ENCODE data around the gene YTHDF2.
A peak's percentile ranks its signal among the peaks of the same experiment; 100 is the strongest.
"Not testable (repeated sequence)": the region's sequence is repeated elsewhere in the genome, so short reads cannot be mapped to it uniquely, and the experiment has no call there.

Gene YTHDF2

DNA sequence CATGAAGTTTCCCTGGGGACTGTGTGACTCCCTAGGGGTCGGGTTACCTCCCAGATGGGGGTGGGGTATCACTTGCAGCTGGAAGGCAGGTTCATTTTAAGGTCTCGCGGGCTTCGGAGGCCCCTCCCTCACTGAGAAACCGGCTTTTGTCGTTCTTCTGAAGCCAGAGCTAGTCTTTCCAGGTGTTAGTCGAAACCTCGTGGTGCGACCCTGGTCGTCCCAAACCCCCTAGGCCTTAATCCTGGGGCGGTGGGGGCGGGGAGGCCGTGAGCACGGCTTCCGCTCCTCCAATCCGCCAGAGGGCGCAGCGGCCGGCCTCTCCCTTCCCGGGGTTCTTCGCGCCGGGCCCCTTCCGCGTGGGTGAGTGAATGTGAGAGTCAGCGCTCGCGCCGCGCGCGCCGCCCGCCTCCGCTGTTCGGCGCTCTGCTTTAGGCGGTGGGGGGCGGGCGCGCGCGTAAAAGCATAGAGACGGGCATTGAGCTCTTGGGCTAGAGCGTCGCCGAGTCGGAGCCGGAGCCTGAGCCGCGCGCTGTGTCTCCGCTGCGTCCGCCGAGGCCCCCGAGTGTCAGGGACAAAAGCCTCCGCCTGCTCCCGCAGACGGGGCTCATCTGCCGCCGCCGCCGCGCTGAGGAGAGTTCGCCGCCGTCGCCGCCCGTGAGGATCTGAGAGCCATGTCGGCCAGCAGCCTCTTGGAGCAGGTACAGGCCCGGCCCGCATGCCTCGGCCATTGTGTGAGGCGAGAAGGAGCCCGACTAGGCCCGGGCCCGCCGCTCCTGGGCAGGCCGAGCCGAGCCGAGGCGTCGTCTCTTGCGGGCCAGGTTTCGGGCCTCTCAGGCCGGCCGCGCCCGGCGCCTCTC lies at the start of gene YTHDF2:
YTHDF2 (plus strand) TSS at position 491 of the 857 bp plus-strand sequence; CDS start at position 672, 181 bp downstream.
- peak; percentile 97 for DNase-seq

- not testable (repeated sequence) for DNase-seq
Measured at GRCh38 chr1:28691627-28692026, 45.1 kb upstream of the YTHDF2 start.

DNA sequence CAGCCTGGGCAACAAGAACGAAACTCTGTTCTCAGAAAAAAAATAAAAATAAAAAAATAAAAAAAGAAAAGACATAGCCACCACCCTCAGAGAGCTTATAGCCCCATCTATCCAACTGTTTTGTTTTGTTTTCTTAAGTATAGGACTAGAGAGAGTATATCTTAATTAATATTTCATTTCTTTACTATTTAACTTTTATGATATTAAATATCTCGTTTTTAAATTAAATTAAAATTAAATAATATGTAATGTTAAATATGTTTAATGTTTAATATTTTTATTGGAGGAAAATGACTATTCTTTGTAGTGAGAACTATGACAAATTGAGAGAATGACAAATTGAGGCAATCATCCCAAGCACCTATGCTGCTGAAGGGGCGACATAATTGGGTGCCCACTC lies 33.1 kb upstream of the YTHDF2 start:
- no peak for DNase-seq

- DNase-seq = no peak
Measured at GRCh38 chr1:28716336-28716735, 20.4 kb upstream of the YTHDF2 start.

DNA sequence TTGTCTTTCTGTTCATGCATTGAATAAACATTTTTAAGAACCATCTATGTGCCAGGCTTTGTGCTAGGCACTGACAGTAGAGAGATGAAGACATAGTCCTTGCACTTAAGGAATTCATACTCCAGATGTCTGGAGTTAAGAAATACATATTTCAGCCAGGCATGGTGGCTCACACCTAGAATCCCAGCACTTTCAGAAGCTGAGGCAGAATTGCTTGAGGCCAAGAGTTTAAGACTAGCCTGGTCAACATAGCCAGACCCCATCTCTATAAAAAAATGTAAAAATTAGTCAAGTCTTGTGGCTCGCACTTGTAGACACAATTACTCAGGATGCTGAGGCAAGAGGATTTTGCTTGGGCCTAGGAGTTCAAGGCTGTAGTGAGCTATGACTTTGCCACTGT lies 18.6 kb upstream of the YTHDF2 start:
- DNase-seq = no peak

GRCh38 chr1:28718586-28719331 lies 18.0 kb upstream of the YTHDF2 start:
- no peak for DNase-seq

DNA sequence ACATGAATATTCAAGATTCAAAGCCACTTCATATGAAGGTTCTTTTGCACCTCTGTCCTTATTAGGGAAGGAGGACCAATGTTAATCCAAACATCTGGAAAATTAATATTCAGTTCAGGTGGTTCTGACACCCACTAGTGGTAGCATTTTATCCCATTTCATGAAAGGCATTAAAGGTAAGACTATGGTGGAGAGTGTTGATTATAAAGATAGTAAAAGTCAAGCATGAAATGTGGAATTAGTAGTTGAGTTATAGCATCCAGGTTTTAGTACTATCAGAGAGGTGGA lies 17.5 kb upstream of the YTHDF2 start:
- DNase-seq = no peak

GRCh38 chr1:28720376-28720775 lies 16.4 kb upstream of the YTHDF2 start:
- no peak for DNase-seq

GRCh38 chr1:28721927-28722326 lies 14.8 kb upstream of the YTHDF2 start:
- DNase-seq = not testable (repeated sequence)

DNA sequence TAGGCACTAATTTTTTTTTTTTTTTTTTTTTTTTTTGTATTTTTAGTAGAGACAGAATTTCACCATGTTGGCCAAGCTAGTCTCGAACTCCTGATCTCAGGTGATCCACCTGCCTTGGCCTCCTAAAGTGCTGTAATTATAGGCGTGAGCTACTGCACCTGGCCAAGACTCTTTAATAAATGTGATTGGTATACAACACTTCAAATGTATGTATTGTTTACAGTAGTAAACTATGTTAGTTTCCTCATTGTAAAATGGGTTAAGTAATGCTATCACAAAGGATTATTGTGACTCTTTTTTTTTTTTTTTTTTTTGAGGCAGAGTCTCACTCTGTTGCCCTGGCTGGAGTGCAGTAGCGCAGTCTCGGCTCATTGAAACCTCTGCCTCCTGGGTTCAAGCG lies 11.4 kb upstream of the YTHDF2 start:
- not testable (repeated sequence) for DNase-seq

GRCh38 chr1:28735961-28736449 lies 735 bp upstream of the YTHDF2 start:
- DNase-seq = no peak

DNA sequence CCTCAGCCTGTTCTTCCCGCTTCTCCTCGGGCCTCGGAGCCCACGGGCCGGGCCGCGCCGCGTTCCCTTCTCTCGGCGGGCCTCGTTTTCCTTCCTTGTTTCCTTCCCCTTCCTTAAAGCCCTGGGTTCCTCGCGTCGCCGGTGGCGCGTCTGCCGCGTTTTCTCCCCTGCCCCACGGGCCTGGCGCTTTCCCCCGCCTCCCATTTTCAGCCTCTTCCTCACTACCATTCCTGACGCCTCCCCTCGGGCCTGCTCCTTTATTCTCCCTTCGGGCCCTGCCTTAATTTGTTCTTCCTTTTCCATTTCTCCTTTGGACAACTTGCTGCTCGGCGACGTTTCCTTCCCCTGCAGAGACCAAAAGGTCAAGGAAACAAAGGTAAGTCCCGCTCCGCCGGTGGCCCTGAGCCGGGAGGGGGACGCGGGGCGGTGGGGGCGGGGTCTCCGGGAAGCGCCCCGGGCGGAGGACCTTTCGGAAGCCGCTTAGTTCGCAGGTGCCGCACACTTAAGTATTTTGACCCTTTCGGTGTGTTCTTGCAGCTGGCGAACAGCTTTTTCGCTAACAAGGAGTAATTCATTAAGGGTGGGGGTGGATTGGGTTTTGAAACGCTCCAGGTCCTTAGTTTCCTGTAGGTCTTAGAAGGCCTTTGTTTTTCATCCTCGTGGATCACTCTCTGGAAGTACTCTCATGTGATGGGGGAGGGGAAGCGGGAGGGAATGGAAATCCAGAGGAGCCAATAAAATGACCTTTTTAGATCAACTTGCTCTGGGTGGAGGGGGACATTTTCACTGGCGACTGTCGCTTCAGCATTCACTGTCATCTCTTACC lies 780 bp downstream of the YTHDF2 start:
- peak; percentile 40 for DNase-seq

- no peak for DNase-seq
Measured at GRCh38 chr1:28740118-28740517, 3.4 kb downstream of the YTHDF2 start.

- DNase-seq = no peak
Measured at GRCh38 chr1:28744184-28744583, 7.4 kb downstream of the YTHDF2 start.

GRCh38 chr1:28745653-28746173 lies 9.0 kb downstream of the YTHDF2 start:
- no peak for DNase-seq

DNA sequence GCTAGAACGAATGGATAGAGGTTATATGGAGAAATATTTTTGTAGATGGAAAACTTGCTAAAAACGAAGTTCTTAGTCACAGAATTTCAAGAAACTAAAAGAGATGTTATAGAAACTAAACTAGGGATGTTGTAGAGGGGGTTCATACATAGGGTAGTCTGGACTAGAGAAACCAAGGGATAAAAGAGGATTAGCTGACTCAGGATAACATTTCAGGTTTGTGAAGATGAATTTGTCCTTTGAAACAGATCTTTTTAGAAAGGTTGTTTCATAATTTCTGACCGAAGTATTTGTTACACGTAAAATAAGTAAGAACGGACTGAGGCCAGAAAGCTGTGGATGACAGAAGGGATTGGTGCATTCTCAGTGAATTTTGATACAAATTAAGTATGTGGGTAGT lies 13.6 kb downstream of the YTHDF2 start:
- no peak for DNase-seq

DNA sequence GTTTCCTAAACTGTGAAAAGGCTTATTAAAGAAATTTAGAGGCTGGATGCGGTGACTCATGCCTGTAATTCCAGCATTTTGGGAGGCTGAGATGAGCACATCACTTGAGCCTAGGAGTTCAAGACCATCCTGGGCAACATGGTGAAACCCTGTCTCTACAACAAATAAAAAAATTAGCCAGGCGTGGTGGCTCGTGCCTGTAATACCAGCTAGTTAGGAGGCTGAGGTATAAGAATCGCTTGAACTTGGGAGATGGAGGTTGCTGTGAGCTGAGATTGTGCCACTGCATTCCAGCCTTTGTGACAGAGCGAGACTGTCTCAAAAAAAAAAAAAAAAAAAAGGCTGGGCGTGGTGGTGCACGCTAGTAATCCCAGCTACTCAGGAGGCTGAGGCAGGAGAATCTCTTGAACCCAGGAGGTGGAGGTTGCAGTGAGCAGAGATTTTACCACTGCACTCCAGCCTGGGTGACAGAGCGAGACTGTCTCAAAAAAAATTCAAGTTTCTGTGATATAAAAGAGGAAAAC lies 14.1 kb downstream of the YTHDF2 start:
- DNase-seq = not testable (repeated sequence)

- no peak for DNase-seq
Measured at GRCh38 chr1:28751315-28752060, 14.7 kb downstream of the YTHDF2 start.

- DNase-seq = no peak
Measured at GRCh38 chr1:28755701-28756100, 19.0 kb downstream of the YTHDF2 start.

- no peak for DNase-seq
Measured at GRCh38 chr1:28756846-28757245, 20.1 kb downstream of the YTHDF2 start.

DNA sequence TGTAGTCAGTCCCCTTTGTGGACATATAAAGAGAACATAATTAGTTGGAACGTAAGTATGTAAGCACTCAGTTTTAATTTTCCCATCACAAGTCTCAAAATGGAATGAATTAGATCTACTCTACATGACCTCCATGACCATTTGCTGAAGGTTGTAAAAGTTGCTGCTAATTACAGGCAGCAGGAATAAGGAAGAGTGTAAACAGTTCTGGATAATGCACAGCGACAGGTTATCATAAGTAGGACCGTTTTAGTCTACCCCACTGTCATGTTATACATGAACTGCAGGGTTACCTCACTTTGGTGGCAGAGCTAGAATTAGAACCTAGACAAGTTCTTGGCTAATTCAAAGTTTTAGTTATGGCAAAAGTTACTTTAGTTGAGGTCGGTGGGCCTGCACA lies 21.7 kb downstream of the YTHDF2 start:
- no peak for DNase-seq

DNA sequence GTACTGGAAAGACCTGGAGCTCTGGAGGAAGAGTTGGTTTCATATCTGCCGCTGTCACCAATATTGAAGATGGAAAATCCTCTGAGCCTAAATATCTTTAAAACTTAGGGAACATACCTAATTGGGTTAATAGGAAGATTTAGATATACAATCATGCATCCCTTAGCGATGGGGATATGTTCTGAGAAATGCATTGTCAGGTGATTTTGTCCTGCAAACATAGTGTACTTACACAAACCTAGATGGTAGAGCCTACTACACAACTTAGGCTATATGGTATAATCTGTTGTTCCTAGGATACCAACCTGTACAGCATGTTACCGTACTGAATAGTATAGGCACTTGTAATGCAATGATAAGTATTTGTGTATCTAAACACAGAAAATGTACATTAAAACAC lies 22.5 kb downstream of the YTHDF2 start:
- no peak for DNase-seq

Measured in CD4-positive, alpha-beta T cell treated with Interleukin-15 for 1 hour (primary cell).